Stimulated activated CD4-positive, alpha-beta T cell treated with anti-CD3 and anti-CD28 coated beads, Interleukin-15, amount 100 ng/mL, for 24 hours (primary cell): ENCODE measurements around the gene GLOD5.

ENCODE experiments used
- DNase-seq: peaks from one replicate; pipeline ENCODE4 v3.0.0-alpha.2; 2020

The GLOD5 gene

DNA sequence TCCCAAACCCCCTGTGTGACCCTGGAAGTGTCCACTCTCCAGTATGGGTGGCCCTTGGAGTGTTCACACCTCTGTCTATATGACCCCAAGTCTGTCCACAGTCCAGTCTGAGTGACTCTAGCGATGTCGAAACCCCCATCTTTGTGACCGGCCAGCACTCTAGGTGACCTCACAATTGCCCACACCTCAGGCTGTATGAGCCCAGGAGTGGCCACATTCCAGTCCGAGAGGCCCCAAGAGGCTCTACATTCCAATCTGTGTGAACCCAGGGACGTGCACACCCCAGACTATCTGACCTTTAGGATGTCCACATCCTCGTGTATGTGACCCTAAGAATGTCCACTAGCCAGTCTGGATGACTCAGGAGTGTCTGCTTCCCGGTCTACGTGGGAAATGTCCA lies 7.3 kb upstream of the GLOD5 start:
- no peak for DNase-seq

DNA sequence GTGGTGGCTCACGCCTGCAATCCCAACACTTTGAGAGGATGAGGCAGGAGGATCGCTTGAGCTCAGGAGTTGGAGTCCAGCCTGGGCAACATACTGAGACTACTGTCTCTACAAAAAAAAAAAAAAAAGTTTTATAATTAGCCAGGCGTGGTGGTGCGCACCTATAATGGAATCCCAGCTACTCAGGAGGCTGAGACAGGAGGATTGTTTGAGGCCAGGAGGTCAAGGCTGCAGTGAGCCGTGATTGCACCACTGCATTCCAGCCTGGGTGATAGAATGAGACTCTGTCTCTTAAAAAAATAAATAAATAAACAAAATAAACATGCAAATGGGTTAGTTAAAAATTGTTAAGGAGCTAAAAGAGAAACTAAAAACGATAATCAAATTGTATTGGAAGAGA lies 7.7 kb downstream of the GLOD5 start:
- no peak for DNase-seq

DNA sequence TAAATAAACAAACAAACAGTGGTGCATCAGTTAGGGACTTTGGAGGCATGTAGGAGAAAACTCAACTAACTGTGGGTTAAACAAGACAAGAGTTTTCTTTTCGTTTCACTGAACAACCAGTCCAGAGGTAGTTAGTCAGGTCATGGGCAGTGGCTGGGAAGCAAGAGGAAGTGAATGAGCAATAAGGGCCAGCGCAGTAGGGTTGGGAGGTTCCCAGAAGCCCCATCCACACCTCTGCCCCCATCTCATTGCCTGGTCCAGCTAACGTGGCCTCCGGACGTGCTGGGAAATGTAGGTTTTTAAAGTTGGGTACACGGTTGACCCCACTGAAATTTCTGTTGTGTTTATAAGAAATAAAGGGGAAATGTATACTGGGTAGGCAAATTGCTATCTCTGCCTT lies 8.7 kb downstream of the GLOD5 start:
- DNase-seq, result no peak

DNA sequence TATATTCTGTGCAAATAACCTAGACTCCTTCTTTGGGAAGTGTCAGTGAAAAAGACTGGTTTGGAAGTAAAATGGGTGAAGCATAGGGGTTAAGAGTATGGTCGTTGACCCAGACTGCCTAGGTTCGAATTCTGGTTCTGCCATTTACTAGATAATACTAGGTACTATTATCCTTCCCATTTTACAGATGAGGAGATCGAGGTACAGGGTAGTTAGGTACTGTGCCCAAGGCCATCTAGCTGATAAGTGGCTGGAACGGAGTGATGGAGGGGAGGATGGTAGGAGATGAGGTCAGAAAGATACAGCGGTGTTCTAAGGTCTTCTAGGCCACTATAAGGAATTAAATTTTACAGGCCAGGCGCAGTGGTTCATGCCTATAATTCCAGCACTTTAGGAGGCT lies 11.1 kb downstream of the GLOD5 start:
- no peak for DNase-seq

DNA sequence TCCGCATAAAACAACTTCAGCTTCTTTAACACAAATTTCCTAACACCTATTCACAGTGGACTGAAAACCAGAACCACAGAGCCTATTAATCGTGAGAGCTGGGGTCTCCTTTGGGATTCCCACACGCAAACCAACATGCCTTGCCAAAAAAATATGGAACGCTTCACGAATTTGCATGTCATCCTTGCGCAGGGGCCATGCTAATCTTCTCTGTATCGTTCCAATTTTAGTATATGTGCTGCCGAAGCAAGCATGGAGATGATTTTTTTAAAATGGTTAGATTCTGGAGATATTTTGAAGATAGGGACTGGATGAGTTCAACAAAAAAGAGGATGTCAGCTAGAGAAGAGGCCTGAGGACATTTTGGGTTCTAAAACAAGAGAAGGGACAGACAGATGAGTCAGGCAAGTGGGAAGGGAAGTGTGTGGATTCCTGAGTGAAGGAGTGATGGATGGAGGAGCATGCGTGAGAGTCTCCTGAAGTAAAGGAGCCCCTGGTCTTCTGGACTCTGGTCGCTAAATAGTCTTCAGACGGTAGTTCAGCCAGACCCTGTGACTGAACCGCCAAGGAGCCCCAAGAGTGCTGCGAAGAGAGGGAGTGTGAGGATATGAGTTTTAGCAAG lies 15.4 kb downstream of the GLOD5 start:
- no peak for DNase-seq

DNA sequence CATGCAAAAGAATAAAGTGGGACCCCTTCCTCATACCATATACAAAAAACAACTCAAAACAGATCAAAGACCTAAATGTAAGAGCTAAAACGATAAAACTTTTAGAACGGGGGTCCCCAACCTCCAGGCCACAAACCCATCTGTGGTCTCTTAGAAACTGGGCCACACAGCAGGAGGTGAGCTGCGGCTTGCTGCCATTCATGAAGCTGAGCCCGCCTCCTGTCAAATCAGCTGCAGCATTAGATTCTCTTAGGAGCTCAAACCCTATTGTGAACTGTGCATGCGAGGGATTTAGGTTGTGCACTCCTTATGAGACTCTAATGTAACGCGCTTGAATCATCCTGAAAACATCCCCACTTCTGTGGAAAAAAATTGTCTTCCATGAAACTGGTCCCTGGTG lies 17.9 kb downstream of the GLOD5 start:
- DNase-seq, result no peak

DNA sequence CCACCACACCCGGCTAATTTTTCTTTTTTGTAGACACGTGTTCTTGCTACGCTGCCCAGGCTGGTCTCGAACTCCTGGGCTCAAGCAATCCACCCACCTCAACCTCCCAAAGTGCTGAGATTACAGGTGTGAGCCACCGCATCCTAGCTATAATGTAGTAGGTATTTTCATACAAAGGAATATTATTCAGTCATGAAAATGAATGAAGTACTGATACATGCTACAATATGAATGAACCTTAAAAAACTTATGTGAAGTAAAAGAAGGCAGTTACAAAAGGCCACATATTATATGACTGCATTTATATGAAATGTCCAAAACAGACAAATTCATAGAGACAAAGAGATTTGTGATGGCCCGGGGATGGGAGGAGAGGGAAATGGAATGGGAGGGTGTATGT lies 20.2 kb downstream of the GLOD5 start:
- DNase-seq, result no peak

DNA sequence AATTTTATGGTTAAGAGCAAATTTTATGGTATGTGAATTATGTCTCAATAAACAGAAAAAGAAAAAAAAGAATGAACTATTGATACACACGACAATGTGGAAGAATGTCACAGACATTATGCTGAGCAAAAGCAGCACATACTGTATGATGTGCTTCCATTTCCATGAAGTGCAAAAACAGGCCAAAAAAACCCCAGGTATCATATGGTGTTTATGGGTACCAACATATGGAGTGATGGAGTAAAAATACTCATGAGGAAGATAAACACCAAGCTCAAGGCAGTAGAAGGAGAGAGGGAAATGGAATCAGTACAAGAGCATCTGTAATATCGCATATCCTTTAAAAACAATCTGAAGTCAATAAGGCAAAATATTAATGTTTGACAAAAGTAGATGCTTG lies 20.7 kb downstream of the GLOD5 start:
- no peak for DNase-seq

DNA sequence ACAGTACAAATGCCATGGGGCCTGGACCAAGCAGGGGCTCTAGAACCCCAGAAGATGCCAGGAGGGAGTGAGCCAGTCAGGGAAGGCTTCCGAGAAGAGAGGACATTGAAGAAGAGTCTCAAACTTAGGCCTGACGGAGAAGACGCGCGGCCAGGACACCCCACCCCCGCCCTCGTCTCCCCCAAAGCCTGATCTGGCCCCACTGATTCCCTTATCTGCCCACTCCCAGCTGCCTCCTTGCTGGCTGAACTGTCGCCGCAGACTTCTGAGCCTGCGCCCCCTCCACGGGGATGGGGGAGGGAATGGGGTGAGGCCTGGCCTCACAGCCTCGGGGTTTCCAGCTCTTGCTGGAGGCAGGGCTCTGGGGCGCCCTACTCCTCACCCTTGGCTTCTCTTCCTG lies 21.2 kb downstream of the GLOD5 start:
- no peak for DNase-seq

DNA sequence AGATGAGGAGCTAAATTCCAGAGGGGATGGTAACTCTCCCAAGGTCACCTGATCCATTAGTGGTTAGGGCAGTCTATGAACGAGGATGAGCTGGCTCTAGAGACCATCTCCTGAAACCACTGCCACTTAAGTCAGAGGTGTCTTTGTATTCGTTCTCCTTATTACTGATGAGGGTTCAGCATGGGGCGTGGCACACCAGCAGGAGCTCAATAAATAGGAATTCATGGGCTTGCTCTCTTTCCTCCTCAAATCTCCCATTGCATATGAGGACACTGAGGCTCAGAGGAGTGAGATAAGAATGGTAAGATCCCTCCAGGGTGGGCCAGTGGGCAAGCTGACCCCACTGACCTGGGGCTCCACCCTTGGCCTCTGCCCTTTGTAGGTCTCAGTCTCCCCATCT lies 23.2 kb downstream of the GLOD5 start:
- no peak for DNase-seq

DNA sequence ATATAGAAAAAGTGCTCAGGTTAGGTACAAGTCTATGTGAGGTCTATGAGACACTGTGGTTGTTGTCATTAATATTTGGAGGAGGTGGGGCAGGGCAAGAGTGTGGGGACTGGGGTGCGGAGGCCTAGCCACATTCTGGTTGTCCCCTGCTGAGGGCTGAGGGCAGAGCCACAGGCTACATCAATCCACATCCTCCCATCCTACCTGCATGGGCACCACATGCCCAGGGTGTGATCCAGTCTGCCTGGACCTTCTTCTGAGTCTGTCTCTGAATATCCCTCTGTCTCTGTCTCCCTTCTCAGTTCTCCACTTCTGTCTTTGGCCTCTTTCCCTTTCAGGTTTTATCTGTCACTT lies 23.6 kb downstream of the GLOD5 start:
- no peak for DNase-seq

DNA sequence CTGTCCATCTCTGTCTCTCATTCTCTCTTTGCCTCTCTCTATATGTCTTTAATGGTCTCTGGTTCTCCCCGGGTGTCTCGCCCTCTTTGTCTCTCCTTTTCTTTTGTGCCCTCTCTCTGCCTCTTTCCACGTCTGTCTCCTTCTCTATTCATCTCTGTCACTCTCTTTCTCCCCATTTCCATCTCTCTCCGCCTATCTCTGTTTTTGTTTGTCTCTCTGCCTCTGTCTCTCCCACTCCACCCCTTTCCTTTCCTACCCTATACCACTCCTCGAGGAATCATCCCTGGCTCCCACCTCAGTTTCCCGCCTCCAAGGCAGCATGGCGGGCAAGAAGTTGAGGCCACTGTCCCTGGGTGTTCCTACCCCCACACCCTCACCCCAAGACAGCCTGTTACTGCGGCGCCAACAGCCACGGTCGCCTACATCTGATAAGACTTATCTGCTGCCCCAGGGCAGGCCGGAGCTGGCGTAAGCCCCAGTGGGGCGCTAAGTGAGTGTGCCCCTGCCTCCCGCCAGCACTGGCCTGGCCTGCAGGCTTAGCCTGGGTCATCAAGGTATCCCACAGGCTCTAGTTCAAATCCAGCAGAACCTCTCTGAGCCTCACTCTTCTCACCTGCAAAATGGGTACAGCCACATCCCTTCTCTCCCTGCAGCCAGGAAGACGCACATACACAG lies 24.1 kb downstream of the GLOD5 start:
- DNase-seq, result no peak

DNA sequence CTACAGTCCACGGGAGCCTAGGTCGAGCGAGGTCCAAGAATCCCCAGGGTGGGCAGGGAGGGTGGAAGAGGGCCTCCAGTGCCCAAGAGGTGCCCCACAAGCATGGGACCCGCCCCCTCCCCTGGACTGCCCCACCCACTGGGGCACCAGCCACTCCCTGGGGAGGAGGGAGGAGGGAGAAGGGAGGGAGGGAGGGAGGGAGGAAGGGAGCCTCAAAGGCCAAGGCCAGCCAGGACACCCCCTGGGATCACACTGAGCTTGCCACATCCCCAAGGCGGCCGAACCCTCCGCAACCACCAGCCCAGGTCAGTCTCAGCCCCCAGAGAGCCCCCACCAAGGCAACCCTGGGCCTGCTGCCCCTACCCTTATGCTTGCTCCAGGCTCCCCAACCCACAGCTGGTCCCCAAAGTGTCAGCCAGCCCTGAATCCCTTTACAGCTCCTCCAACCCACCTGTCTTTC lies 24.8 kb downstream of the GLOD5 start, which contains the start of gene GATA1:
TSS of gene GATA1 (plus strand) at position 250 of the 460 bp plus-strand sequence. CDS start 4,520 bp downstream, outside the sequence.
- DNase-seq, result no peak

DNA sequence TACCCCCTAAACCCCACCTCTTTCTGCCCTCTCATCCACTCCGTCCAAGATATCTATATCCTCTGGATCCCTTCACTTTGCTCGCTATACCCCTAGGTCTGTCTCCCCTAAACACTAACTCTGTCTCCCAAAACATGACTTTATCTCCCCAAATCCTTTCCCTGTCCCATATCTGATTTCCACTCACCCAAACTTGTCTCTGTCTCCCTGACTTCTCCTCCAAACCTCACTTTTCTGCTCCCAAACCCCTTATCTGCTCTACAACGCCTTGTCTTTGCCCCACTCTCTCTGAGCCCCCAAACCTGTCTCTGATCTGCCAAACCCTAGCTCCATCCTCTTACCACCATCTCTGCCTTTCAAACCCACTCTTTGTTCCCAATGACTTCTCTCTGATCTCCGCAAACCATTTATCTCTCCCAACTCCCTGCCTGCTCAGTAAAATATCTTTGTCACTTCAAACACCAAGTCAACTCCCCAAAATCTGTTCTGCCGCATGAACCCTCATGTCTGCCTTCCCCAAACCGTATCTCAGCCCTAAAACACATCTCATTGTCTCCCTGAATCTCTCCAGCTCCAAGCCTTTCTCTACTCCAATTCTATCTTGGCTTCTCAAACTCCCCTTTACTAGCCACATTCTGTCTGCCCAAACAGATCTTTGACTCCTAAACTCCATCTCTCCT lies 25.4 kb downstream of the GLOD5 start:
- no peak for DNase-seq

DNA sequence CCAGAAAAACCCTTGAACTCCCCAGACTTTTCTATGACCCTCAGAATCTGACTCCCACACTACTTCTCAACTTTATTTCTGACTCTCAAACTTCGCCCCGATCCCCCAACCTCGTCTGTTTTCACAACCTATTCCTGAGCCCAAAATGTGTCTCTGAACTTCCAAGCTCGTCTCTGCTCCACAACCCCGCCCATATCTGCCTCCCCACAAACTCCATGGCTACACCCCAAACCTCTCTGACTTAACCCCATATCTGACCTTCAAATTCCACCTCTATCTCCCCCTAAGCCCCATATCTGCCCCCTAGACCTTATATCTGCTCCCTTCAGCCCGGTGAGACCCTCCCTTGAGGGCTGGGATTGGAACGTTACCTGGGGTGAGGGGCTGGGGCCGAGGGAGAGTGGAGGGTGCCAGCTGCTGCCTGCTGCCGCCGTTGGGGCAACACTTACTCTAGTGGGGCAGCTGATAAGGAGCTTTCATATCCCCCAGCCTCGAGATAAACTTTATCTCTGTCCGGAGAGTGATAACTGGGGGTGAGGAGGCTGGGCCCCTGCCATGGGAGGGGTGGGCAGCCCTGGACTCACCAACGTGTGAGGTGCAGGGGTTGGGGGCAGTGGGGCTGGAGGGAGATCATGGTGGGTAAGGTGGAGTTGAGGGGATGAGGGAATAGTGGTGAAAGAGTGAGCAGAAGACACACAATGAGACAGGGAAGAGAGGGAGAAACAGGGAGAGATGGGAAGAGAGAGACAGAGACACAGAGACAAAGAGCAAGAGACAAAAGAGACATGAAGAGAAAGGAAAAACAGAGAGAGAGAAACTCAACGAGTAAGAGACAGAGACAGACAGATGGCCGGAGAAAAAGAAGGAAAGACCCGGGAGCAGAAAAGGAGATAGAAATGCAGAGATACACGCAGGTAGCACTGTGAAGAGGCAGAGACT lies 26.2 kb downstream of the GLOD5 start:
- DNase-seq, result no peak

DNA sequence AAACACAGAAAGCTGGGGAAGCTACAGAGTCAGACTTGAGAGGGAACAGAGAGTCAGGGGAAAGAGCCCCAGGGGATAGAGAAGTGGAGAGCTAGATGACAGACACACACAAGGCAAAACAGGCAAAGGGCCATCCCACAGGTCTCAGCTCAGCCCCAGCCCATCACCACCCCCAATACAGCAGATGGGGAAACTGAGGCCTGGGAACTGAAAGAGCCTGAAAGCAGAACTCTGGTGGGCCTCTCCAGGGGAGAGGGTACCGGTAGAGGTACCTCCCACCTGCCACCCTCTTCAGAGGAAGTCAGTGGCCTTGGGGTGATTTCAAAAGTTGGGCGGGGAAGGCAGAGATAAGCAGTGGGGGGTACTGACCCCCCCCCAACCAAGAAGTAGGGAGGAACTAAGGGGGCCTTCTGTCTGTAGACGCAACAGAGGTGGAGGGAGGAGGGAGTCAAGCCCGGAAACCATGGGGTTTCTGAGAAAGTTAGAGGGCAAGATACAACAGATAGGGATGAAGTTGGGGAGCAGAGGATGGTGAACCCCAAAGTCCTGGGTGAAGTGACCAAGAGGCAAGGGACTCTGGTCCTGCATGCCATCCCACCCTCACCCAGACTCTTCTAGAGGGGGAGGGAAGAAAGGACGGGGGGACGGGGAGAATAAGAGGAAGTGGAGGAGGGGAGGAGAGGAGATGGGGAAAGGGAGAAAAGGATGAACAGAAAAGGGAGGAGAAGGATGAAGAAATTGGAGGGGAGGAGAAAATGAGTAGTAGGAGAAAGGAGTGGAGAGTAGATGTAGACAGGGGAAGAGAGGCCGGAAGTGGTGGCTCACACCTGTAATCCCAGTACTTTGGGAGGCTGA lies 28.0 kb downstream of the GLOD5 start:
- DNase-seq, result no peak

DNA sequence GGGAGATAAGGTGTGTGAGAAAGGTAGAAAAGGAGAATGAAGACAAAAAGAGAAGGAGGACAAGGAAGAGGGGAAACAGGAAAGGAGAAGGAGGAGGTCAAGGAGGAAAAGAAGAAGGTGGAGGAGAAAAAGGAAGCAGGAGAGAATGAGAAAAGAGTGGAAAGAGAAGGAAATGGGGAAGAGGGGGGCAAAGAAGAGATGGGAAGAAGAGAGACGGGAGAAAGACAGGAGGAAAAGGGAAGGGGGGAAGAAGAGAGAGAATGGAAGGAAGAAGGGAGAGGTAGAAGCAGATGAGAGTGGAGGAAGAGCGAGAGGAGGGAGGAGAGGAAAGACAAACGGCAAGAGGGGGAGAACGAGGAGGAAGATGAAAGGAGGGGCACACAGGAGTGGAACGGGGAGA lies 28.9 kb downstream of the GLOD5 start:
- no peak for DNase-seq

DNA sequence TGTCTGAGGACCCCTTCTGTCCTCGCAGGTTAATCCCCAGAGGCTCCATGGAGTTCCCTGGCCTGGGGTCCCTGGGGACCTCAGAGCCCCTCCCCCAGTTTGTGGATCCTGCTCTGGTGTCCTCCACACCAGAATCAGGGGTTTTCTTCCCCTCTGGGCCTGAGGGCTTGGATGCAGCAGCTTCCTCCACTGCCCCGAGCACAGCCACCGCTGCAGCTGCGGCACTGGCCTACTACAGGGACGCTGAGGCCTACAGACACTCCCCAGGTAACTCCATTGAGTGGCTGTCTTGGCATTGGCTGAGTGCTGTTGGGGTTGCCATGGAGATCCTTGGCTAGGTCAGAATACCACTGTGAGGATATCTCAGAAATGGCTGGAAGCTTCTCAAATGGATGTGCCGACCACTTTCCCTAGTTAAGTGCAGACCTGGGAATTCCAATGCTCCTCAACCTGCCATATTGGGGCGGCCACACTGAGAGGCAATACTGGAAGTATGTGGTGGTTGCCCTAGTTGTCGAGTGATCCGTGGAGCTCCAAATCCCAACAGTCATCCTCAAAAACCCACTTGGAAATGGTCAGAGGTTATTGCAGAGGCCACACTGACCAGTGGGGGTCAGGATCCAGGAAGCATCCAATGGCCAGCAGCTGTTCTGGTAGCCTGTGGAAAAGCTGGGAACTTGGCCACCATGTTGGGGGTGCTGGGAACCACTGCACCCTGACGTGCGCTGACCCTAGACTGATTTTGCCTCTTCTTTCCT lies 29.7 kb downstream of the GLOD5 start:
- DNase-seq, result no peak

DNA sequence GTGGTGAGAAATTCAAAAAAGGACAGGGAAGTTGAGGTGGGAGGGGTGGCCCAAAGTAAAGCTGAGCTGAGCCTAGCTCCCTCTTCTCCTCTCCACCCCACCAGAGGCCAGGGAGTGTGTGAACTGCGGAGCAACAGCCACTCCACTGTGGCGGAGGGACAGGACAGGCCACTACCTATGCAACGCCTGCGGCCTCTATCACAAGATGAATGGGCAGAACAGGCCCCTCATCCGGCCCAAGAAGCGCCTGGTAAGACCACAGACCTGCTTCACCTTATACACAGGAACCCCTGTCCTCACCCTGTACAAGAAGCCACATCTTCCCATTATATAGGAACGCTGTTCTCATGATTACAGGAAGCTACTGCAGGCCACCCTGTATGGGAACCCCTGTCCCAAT lies 30.7 kb downstream of the GLOD5 start:
- DNase-seq, result no peak

DNA sequence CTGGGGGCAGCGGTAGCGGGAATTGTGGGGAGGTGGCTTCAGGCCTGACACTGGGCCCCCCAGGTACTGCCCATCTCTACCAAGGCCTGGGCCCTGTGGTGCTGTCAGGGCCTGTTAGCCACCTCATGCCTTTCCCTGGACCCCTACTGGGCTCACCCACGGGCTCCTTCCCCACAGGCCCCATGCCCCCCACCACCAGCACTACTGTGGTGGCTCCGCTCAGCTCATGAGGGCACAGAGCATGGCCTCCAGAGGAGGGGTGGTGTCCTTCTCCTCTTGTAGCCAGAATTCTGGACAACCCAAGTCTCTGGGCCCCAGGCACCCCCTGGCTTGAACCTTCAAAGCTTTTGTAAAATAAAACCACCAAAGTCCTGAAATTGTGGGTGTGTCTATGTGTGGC lies 32.4 kb downstream of the GLOD5 start:
- DNase-seq, result no peak

DNA sequence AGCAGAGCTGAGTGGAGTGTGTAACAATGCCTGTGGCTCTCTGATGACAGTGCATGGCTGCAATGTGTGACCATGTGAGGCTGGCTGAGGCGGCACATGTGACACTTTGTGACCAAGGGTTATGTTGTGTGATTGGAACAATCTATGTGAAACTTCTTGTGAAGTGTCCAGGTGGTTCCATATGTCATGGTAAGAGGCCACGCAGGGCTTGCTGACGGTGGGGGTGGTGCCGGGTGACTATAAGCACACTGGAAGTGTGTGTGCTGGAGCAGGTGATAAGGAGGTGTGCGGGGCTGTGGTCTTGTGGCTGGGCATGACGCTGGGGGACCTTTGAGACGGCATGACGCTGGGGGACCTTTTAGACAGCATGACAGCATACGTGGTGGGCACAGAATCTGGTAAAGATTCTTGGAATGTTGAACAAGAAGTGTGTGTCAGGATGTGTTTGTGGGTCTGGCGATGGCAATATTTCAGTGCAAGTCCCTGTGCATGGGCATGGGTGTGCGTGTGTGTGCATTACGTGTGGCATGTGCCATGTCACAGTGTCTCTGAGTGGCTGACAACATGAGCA lies 32.9 kb downstream of the GLOD5 start:
- no peak for DNase-seq
